HEK293 (cell line): ENCODE data around the gene CRIM1.

Source experiments
- CTCF ChIA-PET: fragments of 350-600 bp; formaldehyde crosslinking; extraction: SDS; loops from one replicate; lab custom pipeline; 2021; ENCODE audit warnings: antibody characterized with exemption; lab: Yijun Ruan, JAX
- POLR2A ChIA-PET: fragments of 300-600 bp; formaldehyde crosslinking; extraction: SDS; loops from one replicate; lab custom pipeline; 2020; ENCODE audit warnings: antibody characterized with exemption, inconsistent platforms; lab: Yijun Ruan, JAX
- H3K27ac ChIP-seq: fragments of 200-500 bp; sonication (Bioruptor generic); 2 replicates; pipeline ENCODE4 v1.5.1; 2014; ENCODE audit warnings: low read depth, low read length, control low read depth, inconsistent platforms; ENCODE audit errors: extremely low read depth
- H3K36me3 ChIP-seq, 2 experiments: fragments of 200-500 bp in 1 of 2; sonication (Bioruptor generic) in 1 of 2; 1 replicate in 1 of 2; 2 replicates in 1 of 2; pipeline ENCODE4 v1.5.1; 2014 to 2017; ENCODE audit warnings: inconsistent platforms in 2 of 2, low read length in 2 of 2; ENCODE audit not compliant: control insufficient read depth in 2 of 2, insufficient read depth in 1 of 2
- H3K4me1 ChIP-seq: fragments of 200-500 bp; sonication (Bioruptor generic); 2 replicates; pipeline ENCODE4 v1.5.1; 2014; ENCODE audit warnings: mild to moderate bottlenecking, low read length, inconsistent platforms; ENCODE audit not compliant: control insufficient read depth, insufficient read depth
- H3K4me3 ChIP-seq: 2 replicates; pipeline ENCODE4 v1.5.1; 2011; ENCODE audit warnings: low read depth, mild to moderate bottlenecking, control low read depth, low read length, moderate library complexity
- H3K9me3 ChIP-seq: fragments of 200-500 bp; sonication (Bioruptor generic); 2 replicates; pipeline ENCODE4 v1.5.1; 2014; ENCODE audit warnings: low read depth, low read length, inconsistent platforms; ENCODE audit not compliant: control insufficient read depth, insufficient read depth
- HOXD13 ChIP-seq: sonication (generic); formaldehyde crosslinking; IDR thresholded peaks from 2 replicates; pipeline ENCODE4 v1.8.0; 2022; ENCODE audit warnings: missing genetic modification reagents, borderline replicate concordance
- KLF10 ChIP-seq: fragments of 450-650 bp; IDR thresholded peaks from 2 replicates; pipeline ENCODE4 v1.5.1; 2018; ENCODE audit warnings: missing biosample characterization, mild to moderate bottlenecking, missing genetic modification characterization
- OVOL3 ChIP-seq: fragments of 450-650 bp; formaldehyde crosslinking; IDR thresholded peaks from 2 replicates; pipeline ENCODE4 v1.5.1; 2016; ENCODE audit warnings: missing biosample characterization, missing genetic modification characterization
- SP7 ChIP-seq: fragments of 450-650 bp; formaldehyde crosslinking; IDR thresholded peaks from 2 replicates; pipeline ENCODE4 v1.5.1; 2016; ENCODE audit warnings: missing biosample characterization, missing genetic modification characterization
- TRIM28 ChIP-seq: IDR thresholded peaks from 2 replicates; pipeline ENCODE4 v1.6.1; 2011; ENCODE audit warnings: low read length, control low read depth, borderline replicate concordance
- ZFP37 ChIP-seq: fragments of 450-650 bp; formaldehyde crosslinking; IDR thresholded peaks from 2 replicates; pipeline ENCODE4 v1.5.1; 2016; ENCODE audit warnings: missing biosample characterization, missing genetic modification characterization
- ZFP41 ChIP-seq: fragments of 450-650 bp; formaldehyde crosslinking; IDR thresholded peaks from 2 replicates; pipeline ENCODE4 v1.5.1; 2016; ENCODE audit warnings: missing biosample characterization, missing genetic modification characterization, borderline replicate concordance
- ZFP69B ChIP-seq: fragments of 450-650 bp; formaldehyde crosslinking; IDR thresholded peaks from 2 replicates; pipeline ENCODE4 v1.5.1; 2016; ENCODE audit warnings: missing biosample characterization, missing genetic modification characterization
- ZNF10 ChIP-seq: fragments of 450-650 bp; formaldehyde crosslinking; IDR thresholded peaks from 2 replicates; pipeline ENCODE4 v1.5.1; 2017; ENCODE audit warnings: missing biosample characterization, missing genetic modification characterization
- ZNF175 ChIP-seq: fragments of 450-650 bp; formaldehyde crosslinking; IDR thresholded peaks from 2 replicates; pipeline ENCODE4 v1.5.1; 2016; ENCODE audit warnings: missing biosample characterization, missing genetic modification characterization
- ZNF214 ChIP-seq: fragments of 450-650 bp; formaldehyde crosslinking; IDR thresholded peaks from 2 replicates; pipeline ENCODE4 v1.5.1; 2017; ENCODE audit warnings: missing biosample characterization, mild to moderate bottlenecking, missing genetic modification characterization, borderline replicate concordance
- ZNF311 ChIP-seq: fragments of 450-650 bp; formaldehyde crosslinking; IDR thresholded peaks from 2 replicates; pipeline ENCODE4 v1.5.1; 2017; ENCODE audit warnings: missing biosample characterization, missing genetic modification characterization, borderline replicate concordance
- ZNF341 ChIP-seq: fragments of 450-650 bp; formaldehyde crosslinking; IDR thresholded peaks from 2 replicates; pipeline ENCODE4; 2016; ENCODE audit warnings: low read depth, missing biosample characterization, missing genetic modification characterization
- ZNF37A ChIP-seq: fragments of 450-650 bp; IDR thresholded peaks from 2 replicates; pipeline ENCODE4 v1.5.1; 2018; ENCODE audit warnings: missing biosample characterization, missing genetic modification characterization
- ZNF416 ChIP-seq: fragments of 450-650 bp; formaldehyde crosslinking; IDR thresholded peaks from 2 replicates; pipeline ENCODE4 v1.5.1; 2016; ENCODE audit warnings: missing biosample characterization, missing genetic modification characterization
- ZNF558 ChIP-seq: fragments of 450-650 bp; formaldehyde crosslinking; IDR thresholded peaks from 2 replicates; pipeline ENCODE4 v1.5.1; 2016; ENCODE audit warnings: missing biosample characterization, missing genetic modification characterization
- ZNF596 ChIP-seq: fragments of 450-650 bp; IDR thresholded peaks from 2 replicates; pipeline ENCODE4 v1.5.0; 2018; ENCODE audit warnings: missing biosample characterization, mild to moderate bottlenecking, missing genetic modification characterization, moderate library complexity
- ZNF654 ChIP-seq: fragments of 450-650 bp; formaldehyde crosslinking; IDR thresholded peaks from 2 replicates; pipeline ENCODE4 v1.5.1; 2016; ENCODE audit warnings: low read depth, missing biosample characterization, missing genetic modification characterization
- ZNF664 ChIP-seq: fragments of 450-650 bp; formaldehyde crosslinking; IDR thresholded peaks from 2 replicates; pipeline ENCODE4 v1.5.1; 2016; ENCODE audit warnings: missing biosample characterization, missing genetic modification characterization
- ZNF677 ChIP-seq: fragments of 450-650 bp; IDR thresholded peaks from 2 replicates; pipeline ENCODE4 v1.5.0; 2018; ENCODE audit warnings: missing biosample characterization, mild to moderate bottlenecking, missing genetic modification characterization, moderate library complexity
- ZSCAN23 ChIP-seq: fragments of 450-650 bp; formaldehyde crosslinking; IDR thresholded peaks from 2 replicates; pipeline ENCODE4 v1.5.1; 2016; ENCODE audit warnings: missing biosample characterization, missing genetic modification characterization
- ZSCAN30 ChIP-seq: fragments of 450-650 bp; IDR thresholded peaks from 2 replicates; pipeline ENCODE4 v1.5.1; 2018; ENCODE audit warnings: missing biosample characterization, mild to moderate bottlenecking, missing genetic modification characterization, moderate library complexity
- TF ChIP-seq, protein P1 (sequence below): fragments of 450-650 bp; formaldehyde crosslinking; IDR thresholded peaks from 2 replicates; pipeline ENCODE4 v1.5.1; 2016; ENCODE audit warnings: missing biosample characterization, missing genetic modification characterization
- TF ChIP-seq, protein P2 (sequence below): fragments of 450-650 bp; formaldehyde crosslinking; IDR thresholded peaks from 2 replicates; pipeline ENCODE4 v1.5.1; 2016; ENCODE audit warnings: missing biosample characterization, missing genetic modification characterization
- TF ChIP-seq, protein P3 (sequence below): IDR thresholded peaks from 2 replicates; pipeline ENCODE4 v1.6.1; 2011; ENCODE audit warnings: mild to moderate bottlenecking, low read depth, low read length, borderline replicate concordance
- TF ChIP-seq, protein P4 (sequence below): fragments of 450-650 bp; formaldehyde crosslinking; IDR thresholded peaks from 2 replicates; pipeline ENCODE4 v1.5.1; 2016; ENCODE audit warnings: missing biosample characterization, missing genetic modification characterization

CRIM1 gene

DNA sequence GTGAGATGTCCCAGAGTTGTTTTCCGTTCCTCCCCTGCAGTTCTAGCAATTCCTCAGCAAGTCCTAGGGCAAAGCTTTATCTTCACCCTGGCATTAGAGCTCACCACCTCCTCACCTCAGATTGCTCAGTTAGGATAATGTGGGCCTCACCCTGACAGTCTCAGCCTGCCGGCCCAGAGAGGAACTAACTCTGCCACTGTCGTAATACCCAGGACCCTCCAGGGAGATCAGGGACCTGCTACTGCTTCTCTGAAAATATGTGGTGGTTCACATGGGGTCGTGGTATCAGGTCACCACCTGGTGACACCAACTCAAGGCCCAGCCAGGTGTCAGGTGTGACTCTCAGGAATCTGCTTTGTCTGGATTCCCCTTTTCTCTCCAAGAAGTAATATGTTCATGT lies 121.7 kb downstream of the CRIM1 start:
- H3K4me3 ChIP-seq: no peak overlapping the region
- H3K9me3 ChIP-seq: no peaks in the 10 kb centered on the region
- TF ChIP-seq, protein P1, sequence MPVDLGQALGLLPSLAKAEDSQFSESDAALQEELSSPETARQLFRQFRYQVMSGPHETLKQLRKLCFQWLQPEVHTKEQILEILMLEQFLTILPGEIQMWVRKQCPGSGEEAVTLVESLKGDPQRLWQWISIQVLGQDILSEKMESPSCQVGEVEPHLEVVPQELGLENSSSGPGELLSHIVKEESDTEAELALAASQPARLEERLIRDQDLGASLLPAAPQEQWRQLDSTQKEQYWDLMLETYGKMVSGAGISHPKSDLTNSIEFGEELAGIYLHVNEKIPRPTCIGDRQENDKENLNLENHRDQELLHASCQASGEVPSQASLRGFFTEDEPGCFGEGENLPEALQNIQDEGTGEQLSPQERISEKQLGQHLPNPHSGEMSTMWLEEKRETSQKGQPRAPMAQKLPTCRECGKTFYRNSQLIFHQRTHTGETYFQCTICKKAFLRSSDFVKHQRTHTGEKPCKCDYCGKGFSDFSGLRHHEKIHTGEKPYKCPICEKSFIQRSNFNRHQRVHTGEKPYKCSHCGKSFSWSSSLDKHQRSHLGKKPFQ (tag by site-specific recombination): no peak
- TF ChIP-seq ZNF341 (tag by site-specific recombination) (no peak), ZNF664 (no peak), HOXD13 (CRISPR knock-in tag) (no peak), ZNF416 (no peak), ZFP69B (no peak), ZNF37A (tag by site-specific recombination) (no peak), ZSCAN30 (tag by site-specific recombination) (no peak), ZNF558 (tag by site-specific recombination) (no peak), ZNF677 (no peak), SP7 (tag by site-specific recombination) (no peak), ZNF654 (tag by site-specific recombination) (no peak)
- TF ChIP-seq, protein P2, sequence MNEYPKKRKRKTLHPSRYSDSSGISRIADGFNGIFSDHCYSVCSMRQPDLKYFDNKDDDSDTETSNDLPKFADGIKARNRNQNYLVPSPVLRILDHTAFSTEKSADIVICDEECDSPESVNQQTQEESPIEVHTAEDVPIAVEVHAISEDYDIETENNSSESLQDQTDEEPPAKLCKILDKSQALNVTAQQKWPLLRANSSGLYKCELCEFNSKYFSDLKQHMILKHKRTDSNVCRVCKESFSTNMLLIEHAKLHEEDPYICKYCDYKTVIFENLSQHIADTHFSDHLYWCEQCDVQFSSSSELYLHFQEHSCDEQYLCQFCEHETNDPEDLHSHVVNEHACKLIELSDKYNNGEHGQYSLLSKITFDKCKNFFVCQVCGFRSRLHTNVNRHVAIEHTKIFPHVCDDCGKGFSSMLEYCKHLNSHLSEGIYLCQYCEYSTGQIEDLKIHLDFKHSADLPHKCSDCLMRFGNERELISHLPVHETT (tag by site-specific recombination): no peak
- TF ChIP-seq, protein P3, sequence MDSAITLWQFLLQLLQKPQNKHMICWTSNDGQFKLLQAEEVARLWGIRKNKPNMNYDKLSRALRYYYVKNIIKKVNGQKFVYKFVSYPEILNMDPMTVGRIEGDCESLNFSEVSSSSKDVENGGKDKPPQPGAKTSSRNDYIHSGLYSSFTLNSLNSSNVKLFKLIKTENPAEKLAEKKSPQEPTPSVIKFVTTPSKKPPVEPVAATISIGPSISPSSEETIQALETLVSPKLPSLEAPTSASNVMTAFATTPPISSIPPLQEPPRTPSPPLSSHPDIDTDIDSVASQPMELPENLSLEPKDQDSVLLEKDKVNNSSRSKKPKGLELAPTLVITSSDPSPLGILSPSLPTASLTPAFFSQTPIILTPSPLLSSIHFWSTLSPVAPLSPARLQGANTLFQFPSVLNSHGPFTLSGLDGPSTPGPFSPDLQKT: no peak
- ChIA-PET CTCF (no interaction called here), POLR2A (no interaction called here)
- no peak overlapping the region for H3K27ac ChIP-seq
- H3K4me1 ChIP-seq: no peaks in the 10 kb centered on the region
- H3K36me3 ChIP-seq: peaks cover 0 to 66% of the 10 kb centered on the region in 2 experiments; a peak in 2 of 3 replicates

DNA sequence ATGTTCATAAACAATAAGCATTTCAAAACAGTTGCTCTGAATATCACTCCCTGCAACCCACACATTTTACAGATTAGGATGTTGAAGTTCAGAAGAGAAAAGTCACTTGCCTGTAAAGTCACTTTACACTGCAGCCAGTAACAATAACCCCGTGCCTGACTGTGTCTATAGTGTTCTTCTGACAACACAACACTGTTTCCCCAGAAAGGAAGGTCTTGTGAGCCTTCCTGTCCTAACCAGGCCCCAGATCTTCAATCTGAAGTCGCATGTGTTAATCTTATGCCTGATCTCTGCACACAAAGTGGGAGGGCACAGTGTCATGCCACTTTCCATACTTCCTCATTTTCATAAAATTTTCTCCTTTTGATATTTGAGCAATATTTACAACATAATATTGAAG lies 122.2 kb downstream of the CRIM1 start:
- H3K36me3 ChIP-seq: peaks cover 0 to 66% of the 10 kb centered on the region in 2 experiments; a peak in 2 of 3 replicates
- ChIA-PET CTCF (no interaction called here), POLR2A (no interaction called here)
- H3K9me3 ChIP-seq: no peaks in the 10 kb centered on the region
- H3K4me3 ChIP-seq: no peak overlapping the region
- TF ChIP-seq OVOL3 (tag by site-specific recombination): no peak
- no peak for TF ChIP-seq TRIM28
- no peak for TF ChIP-seq ZNF175 (tag by site-specific recombination)
- TF ChIP-seq ZSCAN23: no peak
- no peak for TF ChIP-seq ZNF311 (tag by site-specific recombination)
- no peak for TF ChIP-seq ZNF677
- no peak for TF ChIP-seq ZFP37 (tag by site-specific recombination)
- TF ChIP-seq, protein P4, sequence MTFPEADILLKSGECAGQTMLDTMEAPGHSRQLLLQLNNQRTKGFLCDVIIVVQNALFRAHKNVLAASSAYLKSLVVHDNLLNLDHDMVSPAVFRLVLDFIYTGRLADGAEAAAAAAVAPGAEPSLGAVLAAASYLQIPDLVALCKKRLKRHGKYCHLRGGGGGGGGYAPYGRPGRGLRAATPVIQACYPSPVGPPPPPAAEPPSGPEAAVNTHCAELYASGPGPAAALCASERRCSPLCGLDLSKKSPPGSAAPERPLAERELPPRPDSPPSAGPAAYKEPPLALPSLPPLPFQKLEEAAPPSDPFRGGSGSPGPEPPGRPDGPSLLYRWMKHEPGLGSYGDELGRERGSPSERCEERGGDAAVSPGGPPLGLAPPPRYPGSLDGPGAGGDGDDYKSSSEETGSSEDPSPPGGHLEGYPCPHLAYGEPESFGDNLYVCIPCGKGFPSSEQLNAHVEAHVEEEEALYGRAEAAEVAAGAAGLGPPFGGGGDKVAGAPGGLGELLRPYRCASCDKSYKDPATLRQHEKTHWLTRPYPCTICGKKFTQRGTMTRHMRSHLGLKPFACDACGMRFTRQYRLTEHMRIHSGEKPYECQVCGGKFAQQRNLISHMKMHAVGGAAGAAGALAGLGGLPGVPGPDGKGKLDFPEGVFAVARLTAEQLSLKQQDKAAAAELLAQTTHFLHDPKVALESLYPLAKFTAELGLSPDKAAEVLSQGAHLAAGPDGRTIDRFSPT (tag by site-specific recombination): no peak
- no peak for TF ChIP-seq ZNF214 (tag by site-specific recombination)
- TF ChIP-seq KLF10 (tag by site-specific recombination): no peak
- no peak for TF ChIP-seq ZFP41 (tag by site-specific recombination)
- TF ChIP-seq ZNF596 (tag by site-specific recombination): no peak
- TF ChIP-seq ZNF10: no peak
- TF ChIP-seq, all 188 proteins: peak for 0
- Histone ChIP-seq H3K27ac (no peak overlapping the region), H3K4me1 (no peaks in the 10 kb centered on the region)
